Eye (tissue), 1 donor: ENCODE data around the gene PFN3.

Experiments
- DNase-seq: peaks from one replicate; pipeline ENCODE4 v3.0.0-alpha.2; 2015

PFN3 gene, protein sequence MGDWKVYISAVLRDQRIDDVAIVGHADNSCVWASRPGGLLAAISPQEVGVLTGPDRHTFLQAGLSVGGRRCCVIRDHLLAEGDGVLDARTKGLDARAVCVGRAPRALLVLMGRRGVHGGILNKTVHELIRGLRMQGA

DNA sequence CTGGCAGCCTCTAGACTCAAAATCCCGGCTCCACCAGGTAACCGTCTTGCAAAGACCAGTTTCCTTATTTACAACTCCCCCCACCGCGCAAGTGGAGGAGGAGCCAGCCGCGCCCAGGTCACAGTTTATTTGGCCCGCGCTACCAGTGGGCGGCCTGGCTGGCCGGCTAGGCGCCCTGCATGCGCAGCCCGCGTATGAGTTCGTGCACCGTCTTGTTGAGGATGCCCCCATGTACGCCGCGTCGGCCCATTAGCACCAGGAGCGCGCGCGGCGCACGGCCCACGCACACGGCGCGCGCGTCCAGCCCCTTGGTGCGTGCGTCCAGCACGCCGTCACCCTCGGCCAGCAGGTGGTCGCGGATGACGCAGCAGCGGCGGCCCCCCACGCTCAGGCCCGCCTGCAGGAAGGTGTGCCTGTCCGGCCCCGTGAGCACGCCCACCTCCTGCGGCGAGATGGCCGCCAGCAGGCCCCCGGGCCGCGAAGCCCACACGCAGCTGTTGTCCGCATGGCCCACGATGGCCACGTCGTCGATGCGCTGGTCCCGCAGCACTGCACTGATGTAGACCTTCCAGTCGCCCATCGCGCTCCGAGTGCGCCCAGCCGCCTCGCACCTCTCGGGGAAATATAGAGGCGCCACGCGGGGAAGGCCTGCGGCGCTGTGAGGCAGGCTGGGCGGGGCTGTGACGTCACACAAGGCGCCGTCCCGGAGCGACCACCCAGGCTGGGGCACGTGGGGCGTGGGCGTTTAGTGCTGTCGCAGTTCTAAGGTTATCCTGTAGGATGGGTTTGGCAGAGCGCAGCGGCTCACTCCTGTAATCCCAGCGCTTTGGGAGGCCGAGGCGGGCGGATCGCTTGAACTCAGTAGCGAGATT is at the start of gene PFN3:
Gene PFN3 (minus strand): TSS at position 665 of the 872 bp plus-strand sequence. CDS start 85 bp downstream, at position 580.
- DNase-seq: peak; percentile 73

DNA sequence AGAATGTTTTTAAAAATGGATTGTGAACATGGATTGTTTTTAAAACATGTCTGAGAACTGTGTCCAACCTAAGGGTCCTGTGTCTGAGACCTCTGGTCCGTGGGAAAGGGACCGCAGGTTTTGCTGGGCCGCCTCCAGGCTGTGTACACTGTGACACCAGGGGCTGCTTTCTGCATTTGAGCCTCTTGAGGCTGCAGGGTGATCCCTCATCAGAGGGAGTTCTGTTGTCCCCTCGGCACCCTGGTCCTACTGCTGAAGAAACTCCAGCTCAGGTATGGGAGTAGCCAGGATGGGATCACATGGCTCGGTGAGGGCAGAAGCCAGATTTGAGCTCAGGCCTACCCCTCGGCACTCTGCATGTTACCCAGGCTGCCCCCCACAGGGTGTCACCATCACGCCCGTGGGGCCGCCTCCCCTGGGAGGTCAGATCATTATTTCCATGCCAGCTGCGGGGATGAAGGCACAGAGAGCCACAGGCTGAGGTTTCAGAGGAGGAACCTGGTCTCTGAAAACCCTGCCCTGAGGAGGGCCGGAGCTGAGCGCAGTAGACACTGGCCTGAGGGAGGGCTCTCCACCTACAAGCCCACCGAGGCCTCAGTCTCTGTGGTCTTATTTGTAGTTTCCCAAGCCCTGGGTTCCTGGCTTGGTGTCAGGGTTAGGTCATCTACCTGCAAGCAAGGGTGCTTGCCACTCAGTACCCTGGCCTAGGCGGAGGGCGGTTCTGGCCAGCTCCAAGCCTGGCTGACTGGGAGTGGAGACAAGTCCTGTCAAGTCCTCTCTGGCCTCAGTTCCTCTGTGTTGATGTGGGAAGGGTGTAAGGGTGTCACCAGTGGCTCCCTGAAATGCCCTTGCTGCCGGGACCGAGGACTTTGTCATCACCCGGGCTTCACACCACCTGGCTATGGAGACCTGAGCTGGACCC is 48.9 kb upstream of the PFN3 start:
- DNase-seq: peak; percentile 18

DNA sequence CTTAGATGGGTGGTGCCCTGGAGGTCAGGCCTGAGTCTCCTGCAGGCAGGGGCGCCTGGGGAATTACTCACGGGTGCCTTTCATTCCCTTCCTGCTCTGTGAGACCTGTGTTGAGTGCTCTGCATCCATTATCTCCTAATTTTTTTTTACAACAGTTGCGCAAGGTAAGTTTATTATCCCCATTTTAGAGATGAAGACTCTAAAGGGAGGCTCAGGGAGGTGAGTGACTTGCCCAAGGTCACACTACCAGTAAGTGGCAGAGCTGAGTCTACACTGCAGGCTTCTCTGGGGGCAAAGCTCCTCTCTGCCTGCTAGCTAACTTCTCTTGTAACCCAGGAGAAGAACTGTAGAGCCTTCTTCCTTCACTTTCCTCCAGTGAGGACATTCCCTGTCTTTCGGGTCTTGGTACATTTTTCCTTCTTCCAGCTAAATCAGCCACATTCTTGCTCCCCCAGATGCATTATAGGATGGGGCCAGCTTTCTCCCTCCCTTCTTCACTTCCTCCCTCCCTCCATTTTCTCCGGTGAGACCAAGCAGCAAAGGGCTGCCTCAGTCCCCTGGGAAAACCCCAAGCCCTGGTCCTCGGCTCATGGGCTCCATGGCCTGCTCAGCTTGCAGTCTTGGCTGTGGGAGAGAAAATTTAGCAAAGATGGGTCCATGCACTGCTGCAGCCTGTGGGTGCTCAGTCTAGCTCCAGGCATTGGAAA is 47.9 kb upstream of the PFN3 start:
- DNase-seq: no peak

DNA sequence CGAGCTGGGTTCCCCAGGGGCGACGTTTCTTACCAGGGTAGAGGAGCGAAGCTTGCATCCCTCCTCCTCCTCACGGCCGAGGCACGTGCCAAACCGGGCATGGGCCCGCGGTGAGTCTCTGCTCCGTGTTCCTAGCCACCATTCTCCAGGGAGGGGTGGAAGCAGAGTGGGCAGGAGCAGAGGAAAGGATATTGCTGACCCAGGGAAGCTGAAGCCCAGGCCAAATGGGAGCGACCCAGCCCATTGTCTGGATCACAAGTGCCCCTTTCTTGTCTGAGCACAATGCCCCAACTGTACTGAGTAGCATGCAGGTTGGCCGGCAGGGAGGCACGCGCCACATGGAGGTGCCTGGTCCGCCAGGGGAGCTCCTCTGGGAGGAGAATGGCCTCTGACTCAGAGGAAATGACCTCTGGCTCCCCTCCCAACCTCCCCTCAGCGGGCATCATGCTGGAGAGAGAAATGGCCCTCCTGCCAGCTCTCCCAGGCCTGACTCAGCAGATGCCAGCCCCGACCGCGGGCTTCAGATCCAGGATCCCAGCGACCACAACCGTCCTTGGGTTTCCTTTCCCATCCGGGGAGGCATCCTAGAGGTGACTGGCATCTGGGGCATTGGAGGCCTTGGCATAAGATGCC is 47.3 kb upstream of the PFN3 start:
- peak; percentile 82 for DNase-seq

DNA sequence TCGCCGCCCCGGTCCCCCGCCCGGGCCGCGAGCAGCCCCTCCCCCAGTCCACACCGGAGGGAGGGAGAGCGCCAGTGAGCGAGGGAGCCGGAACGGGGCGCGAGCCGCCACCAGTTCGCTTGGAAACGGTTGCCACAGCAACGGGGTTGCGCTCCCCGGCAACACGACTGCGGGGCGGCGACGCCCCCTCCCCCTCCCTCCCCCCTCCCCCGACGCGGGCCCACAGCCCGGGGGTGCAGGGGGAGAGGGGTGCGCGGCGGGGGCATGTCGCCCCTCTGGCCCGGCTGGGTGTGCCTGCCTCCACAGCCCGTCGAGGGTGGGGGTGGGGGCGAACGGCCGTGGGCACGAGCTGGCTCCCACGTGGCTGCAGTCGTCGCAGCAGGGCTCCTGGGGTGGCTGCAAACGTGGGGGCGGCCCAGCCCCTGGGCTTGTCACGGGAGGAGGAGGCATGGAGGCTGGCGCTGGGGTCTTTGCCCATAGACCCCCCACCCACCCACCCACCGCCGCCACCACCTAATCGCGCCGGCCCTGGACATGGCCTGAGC is 46.7 kb upstream of the PFN3 start:
- peak; percentile 89 for DNase-seq

DNA sequence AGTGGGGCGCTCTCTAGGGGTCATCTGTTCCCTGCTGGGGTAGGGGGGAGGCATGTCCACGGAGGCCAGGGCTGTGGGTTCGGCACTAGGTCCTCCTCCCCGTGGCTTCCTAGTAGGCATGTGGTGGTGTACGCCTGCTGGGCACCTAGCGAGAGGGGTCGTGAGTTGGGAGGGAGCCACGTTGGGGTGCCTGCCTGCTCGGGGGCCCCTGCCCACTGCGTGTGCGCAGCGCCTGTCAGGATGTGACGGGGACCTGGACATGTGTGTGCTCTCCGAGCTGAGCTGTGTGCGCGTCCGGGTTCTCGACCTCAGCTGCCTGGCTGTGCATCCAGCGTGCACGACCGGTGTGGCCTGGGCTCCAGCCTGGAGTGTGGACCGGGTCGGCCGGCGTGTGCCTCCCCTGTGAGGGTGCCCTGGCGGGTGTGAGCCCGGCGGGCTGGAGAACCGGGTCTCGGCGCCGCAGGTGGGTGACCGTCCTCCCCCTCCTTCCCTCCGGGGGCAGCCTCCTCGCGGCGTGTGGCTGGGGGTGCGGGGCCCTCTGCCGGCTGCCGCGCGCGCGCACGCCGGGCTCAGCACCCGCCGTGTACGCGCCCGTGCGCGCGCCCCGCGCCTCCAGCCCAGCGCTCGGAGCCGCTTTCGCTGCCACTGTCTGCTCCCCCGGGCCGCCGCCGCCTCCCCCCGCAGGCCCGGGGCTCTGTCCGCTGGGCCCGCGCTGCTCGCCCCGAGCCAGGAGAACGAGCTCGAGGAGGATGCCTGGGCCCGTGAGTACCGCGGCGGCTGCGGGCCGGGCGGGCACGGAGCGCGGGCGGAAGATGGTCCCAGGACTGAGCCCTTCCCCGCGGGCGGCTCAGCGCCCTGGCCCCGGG is 46.0 kb upstream of the PFN3 start, which contains the start of gene PRR7:
Gene PRR7 (plus strand): TSS at position 615 of the 866 bp plus-strand sequence. CDS start 8,254 bp downstream, outside the sequence.
- peak; percentile 88 for DNase-seq

DNA sequence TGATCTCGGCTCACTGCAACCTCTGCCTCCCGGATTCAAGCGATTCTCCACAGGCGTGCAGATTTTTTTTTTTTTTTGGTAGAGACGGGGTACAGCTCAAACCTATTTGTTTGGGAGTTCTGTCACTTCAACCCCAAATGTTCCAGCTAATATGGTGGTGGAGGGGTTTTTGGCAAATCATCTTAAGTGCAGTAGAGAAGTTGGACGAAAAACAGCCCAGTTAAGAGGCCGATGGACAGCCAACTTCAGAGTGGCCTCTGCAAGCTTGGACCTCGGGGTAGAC is 45.4 kb upstream of the PFN3 start:
- DNase-seq: no peak

DNA sequence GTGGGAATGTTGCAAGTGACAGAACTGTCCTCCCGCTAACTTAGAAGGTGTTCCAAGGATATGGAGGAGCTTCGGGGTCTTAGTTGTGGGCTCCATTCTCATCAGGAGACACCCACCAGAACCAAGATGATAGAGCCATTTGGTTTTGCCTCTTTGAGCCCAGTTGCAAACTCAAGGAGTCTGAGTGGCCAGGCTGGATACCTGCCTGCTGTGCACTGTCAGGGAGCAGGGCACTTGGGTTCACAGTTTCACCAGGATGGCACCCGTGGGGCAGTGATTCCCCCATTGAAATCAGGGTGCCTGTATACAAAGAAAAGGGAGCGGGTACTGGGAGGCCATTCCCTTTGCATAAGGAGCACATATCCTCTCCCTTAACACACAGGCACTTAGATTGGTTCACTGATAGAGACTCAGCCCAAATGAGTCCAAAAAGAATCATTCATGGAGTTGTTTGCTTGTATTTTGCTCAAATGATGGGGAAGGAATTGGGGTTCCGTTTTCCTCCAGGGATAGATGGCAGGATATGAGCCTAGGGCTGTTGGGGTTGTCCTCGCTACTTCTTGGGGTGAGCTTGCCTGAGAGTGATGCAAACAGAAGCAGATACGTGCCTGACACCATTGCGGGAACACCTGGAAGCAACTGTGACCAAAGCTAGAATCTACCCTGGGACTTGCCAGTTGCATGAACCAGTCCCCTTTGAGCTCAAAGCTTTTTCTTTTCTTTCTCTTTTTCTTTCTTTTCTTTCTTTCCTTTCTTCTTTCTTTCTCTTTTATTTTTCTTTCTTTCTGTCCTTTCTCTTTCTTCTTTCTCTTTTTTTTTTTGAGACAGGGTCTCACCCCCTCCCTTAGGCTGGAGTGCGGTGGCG is 44.8 kb upstream of the PFN3 start:
- no peak for DNase-seq

DNA sequence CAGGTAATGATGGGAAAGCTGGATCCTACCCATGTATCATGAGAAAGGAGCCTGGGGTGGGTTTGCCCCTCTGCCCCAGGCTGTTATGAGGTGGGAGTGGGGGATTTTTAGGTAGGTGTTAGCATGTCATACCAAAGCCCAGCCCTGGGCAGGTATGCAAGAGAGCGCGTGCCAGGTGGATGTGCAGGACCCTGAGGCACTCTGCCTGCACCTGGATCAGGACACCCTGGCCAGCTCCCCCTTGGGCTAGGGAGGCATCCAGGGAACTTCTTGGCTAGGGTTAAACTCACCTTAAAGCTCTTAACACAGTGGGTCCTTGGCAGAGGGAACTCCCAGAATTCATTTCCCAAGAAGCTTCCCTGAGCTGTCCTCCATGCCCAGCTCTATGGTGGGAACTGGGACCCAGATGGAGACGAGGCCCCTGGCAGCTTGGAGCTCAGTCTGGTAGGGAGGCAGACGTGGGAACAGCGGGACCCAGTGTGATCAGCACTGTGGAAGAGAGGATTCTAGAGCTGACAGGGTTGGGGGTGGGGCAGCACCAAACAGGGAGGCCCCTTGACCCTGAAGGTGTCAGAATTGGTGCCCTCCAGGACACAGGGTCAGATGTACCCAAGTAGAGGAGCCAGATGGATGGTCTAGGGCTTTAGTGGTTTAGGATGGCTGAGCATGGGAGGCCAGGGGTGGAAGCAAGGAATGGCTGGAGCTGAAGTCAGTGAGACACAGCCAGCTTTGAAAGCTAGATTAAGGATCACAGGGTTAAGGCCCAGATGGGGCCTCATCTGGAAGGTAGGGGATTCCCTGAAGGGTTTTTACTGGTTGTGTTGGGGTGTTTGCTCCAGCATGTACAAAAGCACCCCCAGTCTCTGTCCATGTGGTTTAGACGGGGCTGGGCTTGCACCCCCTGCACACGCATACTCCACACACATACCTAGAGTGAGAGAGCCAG is 43.9 kb upstream of the PFN3 start:
- DNase-seq: no peak

DNA sequence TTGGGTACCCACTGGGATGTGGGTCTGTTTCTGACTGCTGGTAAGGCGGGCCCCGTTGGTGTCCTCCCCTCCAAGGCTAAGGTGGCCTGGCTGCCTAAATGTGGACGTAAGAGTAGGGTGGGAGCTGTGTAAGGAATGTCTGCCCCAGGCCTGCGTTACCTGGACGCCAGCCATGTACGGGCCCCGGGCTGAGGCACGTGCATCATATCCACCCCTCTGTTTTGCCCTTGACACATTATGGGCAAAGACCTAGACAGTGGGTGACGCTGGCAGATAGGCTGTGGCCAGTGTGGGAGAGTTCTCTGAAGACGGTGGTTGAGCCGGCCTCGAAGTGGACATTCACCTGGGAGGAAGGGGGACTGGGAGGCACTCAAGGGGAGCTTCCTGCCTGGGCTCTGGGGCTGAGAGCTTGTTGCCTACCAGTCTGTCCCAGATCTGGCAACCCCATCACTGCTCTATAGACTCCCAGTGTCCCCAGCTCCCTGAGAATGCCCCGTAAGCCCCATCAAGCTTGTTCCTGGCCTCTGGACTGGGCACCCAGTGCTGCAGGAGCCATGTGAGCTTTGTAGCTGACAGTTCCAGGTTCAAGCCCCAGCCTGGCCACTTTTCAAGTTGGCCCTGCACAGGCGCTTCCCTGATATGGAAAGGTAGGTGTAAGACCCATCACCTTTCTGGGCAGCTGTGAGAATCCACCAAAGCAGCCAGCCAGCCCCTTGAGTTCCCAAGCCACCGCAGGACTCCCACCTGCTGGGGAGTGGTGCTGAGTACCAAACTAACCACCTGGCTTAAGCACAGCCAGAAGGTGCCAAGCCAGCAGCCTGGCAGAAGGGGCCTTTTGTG is 42.9 kb upstream of the PFN3 start:
- DNase-seq: no peak

DNA sequence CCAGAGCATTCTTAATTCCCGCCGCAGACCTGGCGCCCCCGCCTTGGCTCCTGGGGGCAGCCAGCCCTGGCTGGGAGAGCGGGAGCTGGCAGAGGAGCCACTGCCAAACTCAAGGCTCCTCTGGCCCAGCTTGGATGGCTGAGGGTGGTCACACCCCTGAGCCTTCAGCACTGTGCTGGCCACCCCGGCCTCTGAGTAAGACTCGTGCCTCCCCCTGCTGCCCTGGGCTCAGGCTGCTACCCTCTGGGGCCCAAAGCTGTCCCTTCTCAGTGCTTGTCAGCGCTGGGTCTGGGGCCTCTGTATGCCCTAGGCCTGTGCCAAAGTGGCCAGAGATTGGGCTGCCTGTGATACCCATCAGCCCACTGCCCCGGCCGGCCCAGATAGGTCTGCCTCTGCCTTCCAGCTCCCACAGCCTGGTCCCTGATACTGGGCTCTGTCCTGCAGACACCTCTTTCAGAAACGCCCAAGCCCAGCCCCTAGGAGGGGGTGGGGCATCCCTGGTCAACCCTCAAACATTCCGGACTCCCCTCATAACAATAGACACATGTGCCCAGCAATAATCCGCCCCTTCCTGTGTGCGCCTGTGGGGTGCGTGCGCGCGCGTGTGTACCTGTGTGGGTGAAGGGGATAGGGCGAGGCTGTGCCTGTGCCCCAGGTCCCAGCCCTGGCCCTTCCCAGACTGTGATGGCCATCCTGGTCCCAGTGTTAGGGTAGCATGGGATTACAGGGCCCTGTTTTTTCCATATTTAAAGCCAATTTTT is 41.8 kb upstream of the PFN3 start:
- DNase-seq: no peak

DNA sequence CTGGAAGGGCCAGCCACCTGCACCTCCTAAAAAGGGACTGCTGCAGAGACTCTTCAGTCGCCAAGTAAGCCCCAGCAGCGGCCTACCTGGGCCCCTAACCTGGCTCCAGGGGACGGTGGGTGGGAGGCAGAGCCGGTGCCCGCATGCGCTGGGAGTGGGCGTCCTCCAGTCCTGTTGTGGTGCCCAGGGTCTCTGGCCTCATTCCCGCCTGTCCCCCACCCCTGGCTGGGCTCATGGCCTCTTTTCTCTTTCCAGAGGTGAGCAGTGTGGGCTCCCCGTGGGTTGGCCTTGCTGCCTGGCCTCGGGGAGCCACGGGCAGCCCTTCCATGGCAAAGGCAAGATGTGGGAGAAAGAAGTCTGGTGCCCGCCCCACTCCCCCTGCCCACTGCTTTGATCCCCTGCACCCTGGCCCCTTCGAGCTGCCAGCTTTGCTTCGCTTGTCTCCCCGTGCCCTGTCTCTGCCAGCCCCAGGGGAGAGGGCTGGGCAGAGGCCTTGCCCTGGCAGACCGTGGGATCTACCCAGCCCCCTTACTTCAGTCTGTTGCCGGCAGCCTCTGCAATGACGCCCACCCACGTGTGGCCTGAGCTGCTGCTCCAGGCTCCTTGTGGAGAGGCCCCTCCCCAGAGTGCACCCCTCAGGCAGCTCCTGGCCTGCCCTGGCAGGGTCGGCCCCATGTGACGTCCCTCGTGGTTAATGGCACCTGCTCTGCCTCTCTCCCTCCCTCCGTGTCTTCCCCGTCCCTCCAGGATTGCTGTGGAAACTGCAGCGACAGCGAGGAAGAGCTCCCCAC is 40.7 kb upstream of the PFN3 start:
- no peak for DNase-seq

DNA sequence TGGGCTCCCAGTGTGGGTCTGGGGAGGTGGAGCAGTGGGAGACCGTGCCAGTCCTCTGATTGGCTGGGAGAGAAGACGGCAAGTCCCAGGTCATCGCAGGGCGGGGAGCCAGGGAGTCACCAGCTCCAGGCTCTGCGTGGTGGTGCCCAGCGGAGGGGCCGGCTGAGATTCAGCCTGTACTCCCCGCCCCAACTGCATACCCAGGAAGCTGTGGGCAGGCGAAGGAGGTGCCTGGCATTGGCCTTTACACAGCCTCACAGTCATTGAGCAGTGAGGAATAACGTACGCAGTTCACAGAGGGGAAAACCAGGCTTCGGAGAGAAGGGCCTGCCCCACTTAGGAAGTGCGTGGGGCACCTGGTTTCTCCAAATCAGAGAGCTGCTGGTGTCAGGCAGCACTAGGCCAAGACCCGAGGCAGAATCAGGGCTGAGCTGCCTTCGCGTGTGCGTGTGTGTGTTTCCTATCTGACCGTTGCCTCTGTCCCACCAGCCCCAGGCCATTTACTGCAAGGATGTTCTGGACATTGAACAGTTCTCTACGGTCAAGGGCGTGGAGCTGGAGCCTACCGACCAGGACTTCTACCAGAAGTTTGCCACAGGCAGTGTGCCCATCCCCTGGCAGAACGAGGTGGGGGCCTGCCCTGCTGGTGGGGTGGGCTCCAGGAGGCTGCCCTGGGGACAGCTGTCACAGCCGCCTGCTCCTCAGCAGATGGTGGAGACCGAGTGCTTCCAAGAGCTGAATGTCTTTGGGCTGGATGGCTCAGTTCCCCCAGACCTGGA is 39.9 kb upstream of the PFN3 start:
- DNase-seq: no peak

DNA sequence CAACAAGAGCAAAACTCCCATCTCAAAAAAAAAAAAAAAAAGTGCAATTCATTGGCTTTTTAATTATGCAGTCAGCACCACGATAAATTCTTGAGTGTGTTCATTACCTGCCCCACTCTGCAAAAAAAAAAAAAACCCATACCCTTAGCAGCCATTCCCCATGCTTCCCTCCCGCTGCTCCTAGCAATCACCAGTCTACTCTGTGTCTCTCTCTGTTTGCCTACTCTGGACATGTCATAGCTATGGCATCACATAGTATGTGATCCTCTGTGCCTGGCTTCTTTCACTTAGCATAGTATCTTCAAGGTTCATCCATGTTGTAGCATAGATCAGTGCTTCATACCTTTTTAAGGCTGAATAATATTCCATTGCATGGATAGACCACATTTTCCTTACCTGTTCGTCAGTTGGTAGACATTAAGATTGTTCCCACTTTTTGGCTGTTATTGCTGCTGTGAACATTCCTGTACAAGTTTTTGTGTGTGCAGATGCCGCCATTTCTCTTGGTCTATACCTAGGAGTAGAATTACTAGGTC is 39.1 kb upstream of the PFN3 start:
- no peak for DNase-seq

DNA sequence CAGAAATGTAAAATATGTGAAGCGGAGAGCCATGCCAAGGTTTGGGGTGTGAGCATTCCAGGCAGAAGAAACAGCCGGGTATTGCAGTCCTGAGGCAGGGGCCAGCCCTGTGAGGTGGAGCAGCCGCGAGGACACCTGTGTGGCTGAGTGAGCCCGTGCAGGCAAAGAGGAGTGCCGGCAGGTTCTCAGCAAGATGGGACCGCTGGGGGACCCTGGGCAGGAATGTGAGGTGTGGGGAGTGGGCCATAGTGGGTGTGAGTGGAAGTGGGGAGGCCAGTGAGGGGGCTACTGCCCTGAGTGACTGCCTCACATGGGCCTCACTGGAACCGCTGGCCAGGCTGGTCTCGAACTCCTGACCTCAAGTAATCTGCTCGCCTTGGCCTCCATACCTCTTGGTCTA is 38.0 kb upstream of the PFN3 start:
- DNase-seq: no peak
